K562 (cell line): ENCODE results near the gene MTRF1L. TPM values are rescaled to one million over a fixed set of nuclear protein-coding genes. Genes with fewer than 3 reads are reported as not detected.
A peak's percentile ranks its signal among the peaks of the same experiment; 100 is the strongest.

ENCODE experiments used
- ATF7 ChIP-seq: fragments of 450-650 bp; IDR thresholded peaks from 2 replicates; pipeline ENCODE4 v1.7.1; 2014; ENCODE audit warnings: mild to moderate bottlenecking, moderate library complexity
- BHLHE40 ChIP-seq: IDR thresholded peaks from 2 replicates; pipeline ENCODE4 v1.6.1; 2011; ENCODE audit warnings: low read length, improper control_type of control experiment
- HDAC2 ChIP-seq: fragments of 450-650 bp; IDR thresholded peaks from 2 replicates; pipeline ENCODE4 v1.6.1; 2016; ENCODE audit warnings: mild to moderate bottlenecking
- HNRNPLL ChIP-seq: fragments of 200-400 bp; formaldehyde crosslinking; IDR thresholded peaks from 2 replicates; pipeline ENCODE4 v1.6.1; 2017; ENCODE audit warnings: low read length, low read depth, mild to moderate bottlenecking; ENCODE audit not compliant: poor library complexity, severe bottlenecking
- KLF1 ChIP-seq: fragments of 450-650 bp; IDR thresholded peaks from 2 replicates; pipeline ENCODE4 v1.6.1; 2016; ENCODE audit warnings: missing genetic modification characterization, missing compliant biosample characterization
- KLF13 ChIP-seq: fragments of 450-650 bp; IDR thresholded peaks from 2 replicates; pipeline ENCODE4 v1.6.1; 2016; ENCODE audit warnings: missing genetic modification characterization, low read depth, mild to moderate bottlenecking, missing compliant biosample characterization, moderate library complexity, borderline replicate concordance
- RBBP5 ChIP-seq: fragments of 200-600 bp; sonication (generic); IDR thresholded peaks from 2 replicates; pipeline ENCODE4 v1.6.1; 2012; ENCODE audit warnings: borderline replicate concordance, mild to moderate bottlenecking, low read length, control low read depth, inconsistent platforms; ENCODE audit not compliant: insufficient read depth, poor library complexity, severe bottlenecking
- SMARCC2 ChIP-seq: fragments of 450-650 bp; IDR thresholded peaks from 2 replicates; pipeline ENCODE4 v1.6.1; 2017; ENCODE audit warnings: antibody characterized with exemption, moderate library complexity, mild to moderate bottlenecking, low read depth
- XRCC5 ChIP-seq: fragments of 200-400 bp; formaldehyde crosslinking; IDR thresholded peaks from 2 replicates; pipeline ENCODE4 v1.6.1; 2017; ENCODE audit warnings: low read depth, mild to moderate bottlenecking, low read length
- ZKSCAN1 ChIP-seq: fragments of 150-350 bp; IDR thresholded peaks from 2 replicates; pipeline ENCODE4 v1.6.1; 2016; ENCODE audit warnings: low read depth, low read length
- ZNF134 ChIP-seq: fragments of 250-450 bp; sonication (Bioruptor Pico); conservative IDR thresholded peaks from 2 replicates; pipeline ENCODE4 v1.4.0; 2020
- ZNF384 ChIP-seq: IDR thresholded peaks from 2 replicates; pipeline ENCODE4 v1.6.1; 2012; ENCODE audit warnings: low read depth, low read length, improper control_type of control experiment
- ZNF507 ChIP-seq: conservative IDR thresholded peaks from 2 replicates; pipeline ENCODE4 v1.6.1; 2017; ENCODE audit warnings: missing genetic modification characterization, missing compliant biosample characterization
- polyA plus RNA-seq, 8 experiments: library from polyadenylated mRNA; depleted of rRNA in 4 of 8; stranded (reverse) in 5 of 8; unstranded in 3 of 8; fragments of >200 nt; fragmentation: Nextera tagmentation in 2 of 8; fragmentation: Illumina TruSeq in 1 of 8; extraction: Ambion mirVana in 2 of 8; extraction: Trizol in 1 of 8; gene quantifications; 2 replicates each; pipeline versions ENCODE4 v1.2.1 to v1.2.3, GENCODE V29; 2011 to 2014; ENCODE audit warnings: inconsistent platforms in 1 of 8, missing spikeins in 1 of 8
- total RNA-seq, 7 experiments: library from RNA; depleted of rRNA in 6 of 7; stranded (reverse); fragments of >200 nt in 6 of 7; fragmentation: Illumina TruSeq in 2 of 7; extraction: Trizol in 2 of 7; gene quantifications; 2 replicates each; pipeline versions ENCODE4 v1.2.1 to v1.2.3, GENCODE V29; 2011 to 2021; ENCODE audit warnings: low replicate concordance in 1 of 7
- TF ChIP-seq, protein P1 (sequence below): sonication (generic); formaldehyde crosslinking; IDR thresholded peaks from 2 replicates; pipeline ENCODE4 v1.8.0; 2022; ENCODE audit warnings: missing genetic modification reagents, mild to moderate bottlenecking, borderline replicate concordance
- TF ChIP-seq, protein P2 (sequence below): fragments of 250-450 bp; sonication (Bioruptor Pico); IDR thresholded peaks from 2 replicates; pipeline ENCODE4 v1.5.0; 2021; ENCODE audit warnings: mild to moderate bottlenecking, borderline replicate concordance
- TF ChIP-seq, protein P3 (sequence below): fragments of 250-450 bp; sonication (Bioruptor Pico); IDR thresholded peaks from 2 replicates; pipeline ENCODE4 v1.8.0; 2022; ENCODE audit warnings: moderate library complexity, mild to moderate bottlenecking, inconsistent platforms
- TF ChIP-seq, protein P4 (sequence below): sonication (generic); formaldehyde crosslinking; IDR thresholded peaks from 2 replicates; pipeline ENCODE4 v1.8.1; 2023; ENCODE audit warnings: mild to moderate bottlenecking, missing genetic modification reagents

MTRF1L gene
- total and polyA plus RNA-seq, 9 of the 15 experiments (the other 6 are each of a cell fraction or from before 2014, with no cell fraction given): 10.7 to 34.0 (median 30.2) TPM

DNA sequence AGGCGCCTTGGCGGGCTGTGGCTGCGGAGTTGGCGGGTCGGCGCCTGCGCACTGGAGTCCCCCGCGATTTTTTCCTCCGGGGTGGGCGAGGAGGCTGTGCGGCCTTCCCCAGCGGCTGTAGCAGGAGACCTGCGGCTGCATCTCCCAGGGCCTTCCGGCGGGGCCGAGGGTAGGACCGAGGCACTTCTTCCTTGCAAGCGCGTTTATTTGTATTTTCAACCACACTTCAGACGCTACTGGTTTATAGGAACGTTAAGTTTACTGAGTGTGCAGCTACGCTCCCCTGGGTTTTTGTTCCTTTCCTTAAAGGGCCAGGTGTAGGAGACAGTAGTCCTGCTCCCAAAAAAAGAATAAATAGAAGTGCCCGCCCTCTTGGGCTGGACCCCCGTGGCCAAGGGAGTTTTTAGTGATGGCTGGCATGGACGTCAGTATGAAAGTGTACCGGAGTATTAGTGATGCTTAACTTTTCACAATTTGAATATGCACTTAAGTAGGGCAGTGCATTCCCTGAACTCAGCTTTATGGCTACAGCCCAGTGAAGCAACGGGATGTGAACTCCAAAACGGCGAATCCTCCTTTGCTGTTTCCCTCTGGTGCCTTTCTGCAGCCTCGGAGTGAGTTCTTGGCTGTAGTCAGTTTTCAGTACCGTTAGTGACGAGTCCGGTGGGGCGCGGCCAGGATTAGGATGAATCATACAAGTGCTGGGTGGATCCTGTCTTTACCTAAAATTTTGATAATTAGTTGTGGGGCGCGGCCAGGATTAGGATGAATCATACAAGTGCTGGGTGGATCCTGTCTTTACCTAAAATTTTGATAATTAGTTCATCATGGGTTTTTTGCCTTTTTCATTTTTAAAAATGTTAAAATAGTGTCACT lies 18.6 kb downstream of the MTRF1L start (continued):
- TF ChIP-seq, protein P1, sequence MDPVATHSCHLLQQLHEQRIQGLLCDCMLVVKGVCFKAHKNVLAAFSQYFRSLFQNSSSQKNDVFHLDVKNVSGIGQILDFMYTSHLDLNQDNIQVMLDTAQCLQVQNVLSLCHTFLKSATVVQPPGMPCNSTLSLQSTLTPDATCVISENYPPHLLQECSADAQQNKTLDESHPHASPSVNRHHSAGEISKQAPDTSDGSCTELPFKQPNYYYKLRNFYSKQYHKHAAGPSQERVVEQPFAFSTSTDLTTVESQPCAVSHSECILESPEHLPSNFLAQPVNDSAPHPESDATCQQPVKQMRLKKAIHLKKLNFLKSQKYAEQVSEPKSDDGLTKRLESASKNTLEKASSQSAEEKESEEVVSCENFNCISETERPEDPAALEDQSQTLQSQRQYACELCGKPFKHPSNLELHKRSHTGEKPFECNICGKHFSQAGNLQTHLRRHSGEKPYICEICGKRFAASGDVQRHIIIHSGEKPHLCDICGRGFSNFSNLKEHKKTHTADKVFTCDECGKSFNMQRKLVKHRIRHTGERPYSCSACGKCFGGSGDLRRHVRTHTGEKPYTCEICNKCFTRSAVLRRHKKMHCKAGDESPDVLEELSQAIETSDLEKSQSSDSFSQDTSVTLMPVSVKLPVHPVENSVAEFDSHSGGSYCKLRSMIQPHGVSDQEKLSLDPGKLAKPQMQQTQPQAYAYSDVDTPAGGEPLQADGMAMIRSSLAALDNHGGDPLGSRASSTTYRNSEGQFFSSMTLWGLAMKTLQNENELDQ (CRISPR knock-in tag): no peak
- TF ChIP-seq ZKSCAN1 (0 out of 2 replicates have a peak, but pooled peaks have one; percentile 49), KLF1 (tag) (peak; percentile 83; the same call in 1 of the 2 replicates), BHLHE40 (no peak; the same call in 1 of the 2 replicates), ATF7 (peak; percentile 64; the same call in 1 of the 2 replicates), ZNF134 (CRISPR knock-in tag) (0 out of 2 replicates have a peak, but pooled peaks have one; percentile 22), KLF13 (tag) (no peak), XRCC5 (no peak), HNRNPLL (no peak), RBBP5 (peak; percentile 78), ZNF507 (no peak), HDAC2 (0 out of 2 replicates have a peak, but pooled peaks have one; percentile 11), ZNF384 (peak; percentile 59; the same call in 1 of the 2 replicates), SMARCC2 (peak; percentile 57; the same call in 1 of the 2 replicates)
- TF ChIP-seq, protein P2, sequence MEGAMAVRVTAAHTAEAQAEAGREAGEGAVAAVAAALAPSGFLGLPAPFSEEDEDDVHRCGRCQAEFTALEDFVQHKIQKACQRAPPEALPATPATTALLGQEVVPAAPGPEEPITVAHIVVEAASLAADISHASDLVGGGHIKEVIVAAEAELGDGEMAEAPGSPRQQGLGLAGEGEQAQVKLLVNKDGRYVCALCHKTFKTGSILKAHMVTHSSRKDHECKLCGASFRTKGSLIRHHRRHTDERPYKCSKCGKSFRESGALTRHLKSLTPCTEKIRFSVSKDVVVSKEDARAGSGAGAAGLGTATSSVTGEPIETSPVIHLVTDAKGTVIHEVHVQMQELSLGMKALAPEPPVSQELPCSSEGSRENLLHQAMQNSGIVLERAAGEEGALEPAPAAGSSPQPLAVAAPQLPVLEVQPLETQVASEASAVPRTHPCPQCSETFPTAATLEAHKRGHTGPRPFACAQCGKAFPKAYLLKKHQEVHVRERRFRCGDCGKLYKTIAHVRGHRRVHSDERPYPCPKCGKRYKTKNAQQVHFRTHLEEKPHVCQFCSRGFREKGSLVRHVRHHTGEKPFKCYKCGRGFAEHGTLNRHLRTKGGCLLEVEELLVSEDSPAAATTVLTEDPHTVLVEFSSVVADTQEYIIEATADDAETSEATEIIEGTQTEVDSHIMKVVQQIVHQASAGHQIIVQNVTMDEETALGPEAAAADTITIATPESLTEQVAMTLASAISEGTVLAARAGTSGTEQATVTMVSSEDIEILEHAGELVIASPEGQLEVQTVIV (CRISPR knock-in tag): no peak
- TF ChIP-seq, protein P3, sequence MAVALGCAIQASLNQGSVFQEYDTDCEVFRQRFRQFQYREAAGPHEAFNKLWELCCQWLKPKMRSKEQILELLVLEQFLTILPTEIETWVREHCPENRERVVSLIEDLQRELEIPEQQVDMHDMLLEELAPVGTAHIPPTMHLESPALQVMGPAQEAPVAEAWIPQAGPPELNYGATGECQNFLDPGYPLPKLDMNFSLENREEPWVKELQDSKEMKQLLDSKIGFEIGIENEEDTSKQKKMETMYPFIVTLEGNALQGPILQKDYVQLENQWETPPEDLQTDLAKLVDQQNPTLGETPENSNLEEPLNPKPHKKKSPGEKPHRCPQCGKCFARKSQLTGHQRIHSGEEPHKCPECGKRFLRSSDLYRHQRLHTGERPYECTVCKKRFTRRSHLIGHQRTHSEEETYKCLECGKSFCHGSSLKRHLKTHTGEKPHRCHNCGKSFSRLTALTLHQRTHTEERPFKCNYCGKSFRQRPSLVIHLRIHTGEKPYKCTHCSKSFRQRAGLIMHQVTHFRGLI (CRISPR knock-in tag): no peak
- TF ChIP-seq, protein P4, sequence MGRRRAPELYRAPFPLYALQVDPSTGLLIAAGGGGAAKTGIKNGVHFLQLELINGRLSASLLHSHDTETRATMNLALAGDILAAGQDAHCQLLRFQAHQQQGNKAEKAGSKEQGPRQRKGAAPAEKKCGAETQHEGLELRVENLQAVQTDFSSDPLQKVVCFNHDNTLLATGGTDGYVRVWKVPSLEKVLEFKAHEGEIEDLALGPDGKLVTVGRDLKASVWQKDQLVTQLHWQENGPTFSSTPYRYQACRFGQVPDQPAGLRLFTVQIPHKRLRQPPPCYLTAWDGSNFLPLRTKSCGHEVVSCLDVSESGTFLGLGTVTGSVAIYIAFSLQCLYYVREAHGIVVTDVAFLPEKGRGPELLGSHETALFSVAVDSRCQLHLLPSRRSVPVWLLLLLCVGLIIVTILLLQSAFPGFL: 0 out of 2 replicates have a peak, but pooled peaks have one; percentile 31
